GM10847 (cell line): ENCODE data around the gene MAJIN.

ENCODE experiments used
- POLR2A ChIP-seq: IDR thresholded peaks from 2 replicates; pipeline ENCODE4 v1.6.1; 2011; ENCODE audit not compliant: insufficient read length; ENCODE audit errors: extremely low read depth

The MAJIN gene

GRCh38 chr11:64911142-64911541, 60.8 kb downstream of the MAJIN start:
- no peak for TF ChIP-seq POLR2A

DNA sequence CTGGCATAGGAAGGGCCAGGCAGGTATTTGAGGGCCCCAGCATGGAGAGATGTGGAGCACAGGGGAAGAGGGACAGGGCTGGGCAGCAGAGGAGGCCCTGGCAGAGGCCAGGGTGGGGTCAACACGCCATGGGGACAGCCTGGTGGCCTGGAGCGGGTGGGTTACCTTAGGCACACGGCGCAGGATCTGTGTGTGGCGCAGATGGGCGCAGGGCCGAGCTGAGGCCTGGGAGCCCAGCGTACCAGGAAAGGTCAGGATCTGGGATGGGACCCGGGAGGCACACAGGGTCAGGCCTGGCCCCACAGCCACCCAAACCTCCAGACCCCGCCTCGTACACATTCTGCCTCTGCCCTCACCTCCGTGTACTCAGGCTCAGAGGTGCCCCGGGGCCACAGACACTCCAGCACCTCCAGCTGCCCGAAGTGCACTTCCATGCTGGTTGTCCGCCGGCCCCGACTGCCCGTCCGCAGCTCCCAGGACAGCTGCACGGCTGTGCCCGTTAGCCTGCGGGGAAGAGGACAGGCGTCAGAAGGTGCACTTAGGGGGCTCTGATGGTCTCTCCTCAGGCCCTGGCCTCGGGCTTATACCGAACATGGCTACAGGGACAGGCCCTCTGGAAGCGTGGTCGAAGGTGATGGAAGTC, 61.3 kb downstream of the MAJIN start:
- TF ChIP-seq POLR2A, result no peak

- no peak for TF ChIP-seq POLR2A
Observed at GRCh38 chr11:64909653-64910343, 62.1 kb downstream of the MAJIN start.

DNA sequence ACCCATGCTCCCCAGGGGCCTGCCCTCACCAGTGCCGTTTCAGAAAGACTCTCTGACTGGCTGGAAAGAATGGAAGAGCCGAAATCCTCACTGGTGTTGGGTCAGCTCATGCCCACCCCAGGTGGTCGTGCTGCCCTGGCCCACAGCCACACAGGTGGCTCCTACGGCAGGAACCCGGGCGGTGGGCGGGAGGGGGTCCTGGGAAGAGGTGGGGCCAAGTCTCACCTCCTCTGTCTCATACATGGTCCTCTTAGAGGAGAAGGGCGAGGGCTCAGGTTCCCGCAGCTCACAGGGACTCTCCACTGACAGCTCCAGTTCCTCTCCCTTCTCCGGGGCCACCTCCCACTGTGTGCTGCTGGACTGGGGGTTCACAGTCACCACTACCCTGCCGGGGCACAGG, 63.1 kb downstream of the MAJIN start:
- no peak for TF ChIP-seq POLR2A

DNA sequence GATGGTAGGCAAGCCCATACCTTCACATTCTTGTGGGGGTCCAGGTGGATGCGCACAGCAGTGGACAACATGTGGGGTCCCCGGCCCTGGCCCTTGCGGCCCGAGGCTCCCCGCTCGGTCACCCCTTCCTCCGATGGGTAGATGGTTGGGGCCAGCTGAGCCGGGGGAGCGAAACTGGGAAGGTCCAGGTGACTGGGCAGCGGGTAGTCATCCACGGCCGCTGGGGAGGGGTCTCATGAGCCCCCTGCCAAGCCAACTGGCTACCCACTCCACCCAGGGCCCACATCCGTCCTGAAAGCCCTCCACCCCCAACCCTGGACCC, 65.6 kb downstream of the MAJIN start:
- no peak for TF ChIP-seq POLR2A

- TF ChIP-seq POLR2A, result no peak
Observed at GRCh38 chr11:64905516-64906313, 66.2 kb downstream of the MAJIN start.

DNA sequence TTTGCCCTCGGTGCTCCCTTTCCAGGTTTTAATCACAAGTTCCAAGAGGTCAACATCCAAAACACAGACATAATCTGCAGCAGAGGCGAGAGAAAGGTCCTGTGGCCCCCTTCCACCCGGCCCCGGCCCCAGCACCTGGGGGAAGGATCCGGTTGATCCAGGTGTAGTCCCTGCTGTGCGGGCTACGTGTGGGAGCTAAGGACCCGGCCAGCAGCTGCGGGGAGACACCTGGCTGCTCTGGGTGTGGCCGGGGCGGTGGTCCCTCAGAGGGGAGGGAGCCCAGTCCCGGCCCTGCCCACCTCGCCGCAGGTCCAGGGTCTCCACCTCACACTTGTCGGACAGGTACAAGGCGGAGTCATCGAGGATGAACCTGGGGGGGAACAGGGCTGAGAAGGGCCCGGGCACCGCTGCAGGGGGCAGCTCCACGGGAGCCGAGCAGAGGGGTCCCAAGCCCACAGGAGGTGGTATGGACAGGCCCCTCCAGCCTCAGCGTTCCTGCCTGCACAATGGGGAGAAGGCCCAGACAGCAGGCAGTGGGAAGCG, 68.5 kb downstream of the MAJIN start:
- no peak for TF ChIP-seq POLR2A

DNA sequence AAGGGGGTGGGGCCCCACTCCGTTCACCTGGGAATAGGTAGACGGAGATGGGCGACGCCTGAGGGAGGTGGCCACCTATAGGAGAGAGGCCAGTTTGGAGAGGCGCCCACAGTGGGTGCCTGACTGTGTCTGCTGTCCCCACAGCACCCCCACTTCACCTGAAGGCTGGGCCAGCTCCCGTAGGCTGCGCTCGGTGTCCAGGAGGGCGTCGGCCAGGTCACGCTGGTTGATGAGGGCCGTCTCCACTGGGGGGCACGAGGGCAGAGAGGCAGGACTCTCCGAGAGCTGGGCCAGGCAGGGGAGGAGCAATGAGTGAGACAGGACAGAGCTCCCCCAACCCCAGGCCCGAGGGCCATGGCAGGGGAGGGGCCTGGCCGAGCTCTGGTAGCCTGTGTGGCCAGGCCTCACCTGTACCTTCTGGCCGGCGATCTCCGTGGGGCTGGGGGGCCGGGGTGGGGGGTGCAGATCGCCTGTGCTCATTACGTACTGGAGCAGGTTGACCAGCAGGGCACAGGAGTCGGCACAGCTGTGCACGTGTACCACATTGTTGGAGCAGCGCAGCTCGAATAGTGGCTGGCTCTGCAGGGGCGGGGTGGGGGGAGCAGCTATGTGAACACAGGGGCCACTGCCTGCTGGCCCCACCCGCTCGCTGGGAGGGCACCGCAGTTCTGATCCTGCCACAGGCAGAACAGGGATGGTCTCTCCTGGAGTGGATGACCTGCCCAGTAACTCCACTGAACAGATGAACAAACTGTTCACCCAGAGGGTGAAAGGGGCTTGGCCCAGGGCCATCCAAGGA, 69.6 kb downstream of the MAJIN start:
- no peak for TF ChIP-seq POLR2A

DNA sequence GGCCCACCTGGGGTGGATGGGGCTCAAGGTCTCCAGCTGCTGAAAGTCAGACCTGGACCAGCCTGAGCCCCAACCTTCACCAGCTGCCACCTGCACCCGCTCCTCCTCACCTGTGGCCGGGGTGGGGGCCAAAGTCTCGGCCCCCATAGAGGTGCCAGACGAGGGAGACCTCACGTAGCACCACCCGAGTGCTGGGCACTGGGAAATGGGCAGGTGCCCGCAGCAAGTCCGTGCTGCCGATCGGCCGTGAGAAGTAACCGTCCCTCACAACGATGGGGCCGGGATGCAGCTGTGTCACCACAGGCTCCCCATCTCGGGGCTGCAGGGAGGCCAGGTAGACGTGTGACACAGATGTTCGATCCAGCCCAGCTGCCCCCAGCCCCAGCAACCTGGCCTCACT, 71.1 kb downstream of the MAJIN start:
- TF ChIP-seq POLR2A, result no peak

DNA sequence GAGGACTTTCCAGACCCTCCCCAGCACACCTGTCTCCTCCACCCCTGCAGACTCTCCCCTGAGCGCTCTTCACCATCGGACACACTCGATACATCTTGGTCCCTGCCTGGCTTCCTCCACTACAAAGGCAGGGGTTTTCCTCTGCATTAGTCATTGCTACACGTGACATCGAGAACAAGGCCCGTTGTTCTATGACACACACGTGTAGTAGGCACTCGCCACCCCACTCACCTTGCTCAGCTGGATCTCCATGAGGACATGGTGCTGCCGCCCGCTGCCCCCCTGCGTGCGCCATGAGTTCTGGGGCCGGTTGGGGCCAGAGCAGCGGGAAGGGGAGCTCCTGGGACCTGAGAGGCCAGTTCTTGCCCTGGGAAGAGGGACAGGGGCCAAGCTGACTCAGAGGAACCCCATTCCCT, 71.6 kb downstream of the MAJIN start:
- TF ChIP-seq POLR2A, result no peak

DNA sequence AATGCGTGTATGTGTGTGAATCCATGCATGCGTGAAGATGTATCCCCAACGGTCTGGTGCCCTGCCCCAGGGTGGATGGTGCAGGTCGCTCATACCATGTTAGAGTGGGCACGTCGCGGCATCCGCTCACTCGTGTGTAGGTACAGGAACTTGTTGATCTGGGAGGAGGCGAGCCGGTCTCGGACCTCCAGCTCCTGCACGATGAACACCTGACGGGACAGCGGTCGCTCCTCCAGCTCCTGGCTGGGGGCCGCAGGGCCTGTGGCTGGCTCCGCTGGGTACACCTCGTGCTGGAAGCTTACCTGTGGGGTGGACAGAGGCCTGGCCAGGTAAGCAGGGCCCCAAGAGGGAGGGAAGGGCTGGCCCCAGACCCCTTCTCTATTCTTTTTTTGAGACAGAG, 73.4 kb downstream of the MAJIN start:
- no peak for TF ChIP-seq POLR2A

DNA sequence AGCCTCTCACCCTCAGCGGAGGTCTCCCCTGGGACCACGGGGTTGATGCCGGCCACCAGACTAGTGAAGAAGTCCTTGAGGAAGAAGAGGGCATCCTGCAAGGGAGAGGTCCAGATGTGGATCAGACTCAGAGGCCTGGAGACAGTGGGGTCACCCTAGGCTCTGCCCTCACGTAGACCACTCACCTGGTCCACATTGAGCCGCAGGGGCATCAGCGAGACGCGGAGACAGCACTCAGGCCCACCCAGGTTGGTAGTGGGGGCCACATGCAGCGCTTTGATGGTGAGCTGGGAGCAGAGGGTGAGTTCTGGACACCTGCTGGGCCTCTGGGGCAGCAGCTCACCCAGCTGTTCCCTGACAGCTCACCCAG, 73.8 kb downstream of the MAJIN start:
- TF ChIP-seq POLR2A, result no peak

DNA sequence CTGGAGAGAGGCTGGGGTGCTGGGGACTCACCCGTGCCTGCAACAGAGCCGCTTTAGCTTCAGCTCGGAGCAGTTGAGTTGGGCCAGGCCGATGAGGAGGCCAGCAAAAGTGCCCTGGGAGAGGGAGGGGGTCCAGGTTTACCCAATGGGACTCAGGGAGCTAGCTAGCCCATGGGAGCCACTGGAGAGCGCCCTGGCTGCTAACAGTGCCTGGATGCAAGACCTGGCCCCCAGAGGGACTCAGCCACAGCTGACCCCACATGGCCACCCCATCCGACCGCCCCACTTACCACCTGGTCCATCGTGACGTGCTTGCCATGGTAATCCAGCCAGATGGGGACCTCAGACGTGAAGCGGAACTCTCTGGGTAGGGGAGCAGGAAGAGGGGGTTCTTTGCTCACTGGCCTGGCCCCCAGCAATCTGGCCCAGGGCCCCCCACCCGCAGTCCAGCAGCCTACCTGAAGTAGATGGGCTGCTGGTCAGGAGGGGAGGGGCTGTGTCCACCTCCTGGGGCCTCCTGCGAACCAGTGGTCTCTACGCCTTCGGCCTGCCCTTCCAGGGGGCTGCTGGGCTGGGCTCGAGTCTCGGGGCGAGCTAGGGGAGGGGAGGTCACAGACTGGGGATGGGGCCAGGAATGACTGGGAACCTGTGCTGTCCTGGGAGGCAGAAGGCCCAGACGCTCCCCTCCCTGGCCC, 74.4 kb downstream of the MAJIN start:
- no peak for TF ChIP-seq POLR2A

- TF ChIP-seq POLR2A, result no peak
Observed at GRCh38 chr11:64896448-64897022, 75.4 kb downstream of the MAJIN start.

GRCh38 chr11:64894812-64895452, 77.0 kb downstream of the MAJIN start:
- no peak for TF ChIP-seq POLR2A
